Islet of Langerhans (tissue), 1 donor: ENCODE results near the gene AJM1.
"Not testable (repeated sequence)": the region's sequence is repeated elsewhere in the genome, so short reads cannot be mapped to it uniquely, and the experiment has no call there.

Experiments
- FAIRE-seq: peaks from one replicate; lab custom pipeline; 2011; peaks lifted over from hg19 to GRCh38; lab: Jason Lieb, UNC

AJM1 gene

GRCh38 chr9:136880651-136881050 lies 38.4 kb downstream of the AJM1 start:
- FAIRE-seq = no peak

GRCh38 chr9:136881691-136882108 lies 39.4 kb downstream of the AJM1 start:
- no peak for FAIRE-seq

GRCh38 chr9:136882109-136882946 lies 40.0 kb downstream of the AJM1 start:
- no peak for FAIRE-seq

GRCh38 chr9:136882947-136883283 lies 40.6 kb downstream of the AJM1 start:
- FAIRE-seq = not testable (repeated sequence)

GRCh38 chr9:136883670-136884069 lies 41.4 kb downstream of the AJM1 start:
- FAIRE-seq = not testable (repeated sequence)

GRCh38 chr9:136885950-136886578 lies 43.8 kb downstream of the AJM1 start, which contains the start of gene TRAF2:
TRAF2 (plus strand) TSS chr9:136886516; CDS start chr9:136898741, 12,225 bp downstream.
- no peak for FAIRE-seq

GRCh38 chr9:136886610-136887597 lies 44.6 kb downstream of the AJM1 start:
- no peak for FAIRE-seq

- no peak for FAIRE-seq
Observed at GRCh38 chr9:136888454-136888853, 46.2 kb downstream of the AJM1 start.

GRCh38 chr9:136889858-136890257 lies 47.6 kb downstream of the AJM1 start:
- no peak for FAIRE-seq

- FAIRE-seq = no peak
Observed at GRCh38 chr9:136890661-136891060, 48.4 kb downstream of the AJM1 start.
